GM12878 (cell line): Measurements from ENCODE around the gene TBCK. TPM values are rescaled to one million over a fixed set of nuclear protein-coding genes. Genes with fewer than 3 reads are reported as not detected.

Experiments
- ATAC-seq: fragments of 200-7000 bp; cut with Tn5 transposase; 3 replicates; pipeline ENCODE4 v1.9.1; 2020; ENCODE audit warnings: mild to moderate bottlenecking, moderate library complexity
- BruUV-seq: library from RNA; stranded (reverse); fragments of 400-500 nt; replicated peaks from 2 replicates; lab custom pipeline; 2021; lab: Mats Ljungman, UMichigan
- CTCF ChIA-PET: fragments of 300-600 bp; sonication (Branson Sonifier 250); formaldehyde crosslinking; extraction: SDS; loops from one replicate; lab custom pipeline; 2021; ENCODE audit warnings: inconsistent platforms; lab: Yijun Ruan, JAX
- POLR2A ChIA-PET: fragments of 350-600 bp; formaldehyde crosslinking; extraction: SDS; loops from one replicate; lab custom pipeline; 2021; ENCODE audit warnings: inconsistent platforms; lab: Charles Lee
- RAD21 ChIA-PET: fragments of 300-600 bp; sonication (Branson Sonifier 250); formaldehyde crosslinking; loops from one replicate; lab custom pipeline; 2023; ENCODE audit warnings: antibody characterized with exemption; ENCODE audit not compliant: unreplicated experiment; lab: Charles Lee
- SMC1A ChIA-PET: fragments of 300-600 bp; sonication (Branson Sonifier 250); formaldehyde crosslinking; loops from one replicate; lab custom pipeline; 2023; ENCODE audit not compliant: unreplicated experiment, uncharacterized antibody; lab: Charles Lee
- DNase-seq: peaks from one replicate; pipeline ENCODE4 v3.0.0-alpha.2; 2011; ENCODE audit warnings: low read depth, low spot score
- FAIRE-seq: peaks from 3 replicates; lab custom pipeline; 2011; peaks lifted over from hg19 to GRCh38; lab: Jason Lieb, UNC
- H2AFZ ChIP-seq: 2 replicates; pipeline ENCODE4 v1.6.0; 2011; ENCODE audit warnings: low read depth, low read length, control low read depth; ENCODE audit not compliant: control insufficient read depth
- H3K27ac ChIP-seq: 2 replicates; pipeline ENCODE4 v1.5.1; 2011; ENCODE audit warnings: control low read depth; ENCODE audit not compliant: control insufficient read depth, insufficient read depth
- H3K27me3 ChIP-seq, 2 experiments: replicated peaks in 1 of 2; 2 replicates each; pipeline versions ENCODE4 v1.6.0 to v1.6.1; 2011; ENCODE audit warnings: low read length in 1 of 2; ENCODE audit not compliant: control insufficient read depth in 2 of 2, insufficient read depth in 2 of 2
- H3K36me3 ChIP-seq, 2 experiments: 2 replicates each; pipeline ENCODE4 v1.5.1; 2011; ENCODE audit warnings: low read length in 1 of 2; ENCODE audit not compliant: control insufficient read depth in 2 of 2, insufficient read depth in 2 of 2
- H3K4me1 ChIP-seq: 2 replicates; pipeline ENCODE4 v1.6.1; 2011; ENCODE audit warnings: mild to moderate bottlenecking, low read length, moderate library complexity, mixed read lengths; ENCODE audit not compliant: control insufficient read depth, insufficient read depth
- H3K4me2 ChIP-seq: 2 replicates; pipeline ENCODE4 v1.6.0; 2011; ENCODE audit warnings: control low read depth; ENCODE audit not compliant: control insufficient read depth, insufficient read depth
- H3K4me3 ChIP-seq: fragments of 200-600 bp; sonication (generic); 2 replicates; pipeline ENCODE4 v1.5.1; 2016
- H3K79me2 ChIP-seq: 2 replicates; pipeline ENCODE4 v1.6.0; 2011; ENCODE audit warnings: low read length; ENCODE audit not compliant: control insufficient read depth, insufficient read depth
- H3K9ac ChIP-seq: 2 replicates; pipeline ENCODE4 v1.8.0; 2011; ENCODE audit warnings: low read length, control low read depth, mixed read lengths; ENCODE audit not compliant: control insufficient read depth, insufficient read depth
- H3K9me3 ChIP-seq: replicated peaks from 3 replicates; pipeline ENCODE4 v1.5.1; 2011; ENCODE audit warnings: mild to moderate bottlenecking, low read length; ENCODE audit not compliant: control insufficient read depth, insufficient read depth
- H4K20me1 ChIP-seq: 2 replicates; pipeline ENCODE4 v1.6.0; 2011; ENCODE audit not compliant: control insufficient read depth, insufficient read depth
- HDAC2 ChIP-seq: fragments of 200-600 bp; sonication (generic); IDR thresholded peaks from 2 replicates; pipeline ENCODE4 v1.6.1; 2017
- IKZF2 ChIP-seq, 2 experiments: fragments of 450-650 bp; IDR thresholded peaks; 2 replicates each; pipeline ENCODE4 v1.6.1; 2017; ENCODE audit warnings: mild to moderate bottlenecking in 2 of 2, moderate library complexity in 2 of 2
- IRF3 ChIP-seq: fragments of 450-650 bp; IDR thresholded peaks from 2 replicates; pipeline ENCODE4 v1.6.1; 2014; ENCODE audit warnings: mild to moderate bottlenecking
- JUNB ChIP-seq: IDR thresholded peaks from 2 replicates; pipeline ENCODE4 v1.6.1; 2016; ENCODE audit warnings: antibody characterized with exemption, mild to moderate bottlenecking
- NFXL1 ChIP-seq: fragments of 450-650 bp; IDR thresholded peaks from 2 replicates; pipeline ENCODE4 v1.6.1; 2017; ENCODE audit warnings: antibody characterized with exemption, mild to moderate bottlenecking, borderline replicate concordance
- NFYA ChIP-seq: IDR thresholded peaks from 2 replicates; pipeline ENCODE4 v1.6.1; 2011; ENCODE audit warnings: low read depth, mild to moderate bottlenecking, low read length, improper control_type of control experiment, borderline replicate concordance
- RB1 ChIP-seq: fragments of 450-650 bp; formaldehyde crosslinking; IDR thresholded peaks from 2 replicates; pipeline ENCODE4 v1.6.1; 2017; ENCODE audit warnings: mild to moderate bottlenecking, borderline replicate concordance
- RBBP5 ChIP-seq: fragments of 200-600 bp; sonication (generic); conservative IDR thresholded peaks from 2 replicates; pipeline ENCODE4 v1.6.1; 2016
- SREBF1 ChIP-seq: IDR thresholded peaks from 2 replicates; pipeline ENCODE4 v1.6.1; 2012; ENCODE audit warnings: mild to moderate bottlenecking, low read length
- TARDBP ChIP-seq: IDR thresholded peaks from 2 replicates; pipeline ENCODE4 v1.6.1; 2016; ENCODE audit warnings: borderline replicate concordance
- TCF3 ChIP-seq: IDR thresholded peaks from 2 replicates; pipeline ENCODE4 v1.6.1; 2012; ENCODE audit warnings: low read depth, mild to moderate bottlenecking, low read length, borderline replicate concordance; ENCODE audit not compliant: insufficient read depth
- USF2 ChIP-seq: IDR thresholded peaks from 2 replicates; pipeline ENCODE4 v1.6.1; 2011; ENCODE audit warnings: low read depth, low read length, improper control_type of control experiment, borderline replicate concordance
- whole genome bisulfite sequencing: methylation state at CpG from one replicate; pipeline ENCODE4 v1.1.6; 2016; ENCODE audit warnings: low lambda C conversion rate; ENCODE audit not compliant: insufficient replicate concordance, insufficient coverage; ENCODE audit errors: missing lambda C conversion rate; 5-methylcytosine and 5-hydroxymethylcytosine counted together
- in situ Hi-C: fragments of 300-500 bp; cut with MboI; formaldehyde crosslinking; loops from 9 replicates; pipeline ENCODE4 v1.14.3; 2018; ENCODE audit warnings: mixed read lengths
- intact Hi-C: fragments of 100-400 bp; cut with micrococcal nuclease; formaldehyde crosslinking; loops from one replicate; pipeline ENCODE4 v1.14.2; 2022; ENCODE audit not compliant: unreplicated experiment
- polyA plus RNA-seq, 11 experiments: library from polyadenylated mRNA; depleted of rRNA in 4 of 11; unstranded in 6 of 11; stranded (reverse) in 5 of 11; fragments of >200 nt; fragmentation: Nextera tagmentation in 4 of 11; fragmentation: Illumina TruSeq in 1 of 11; extraction: Ambion mirVana in 4 of 11; extraction: Trizol in 1 of 11; gene quantifications; 1 replicate in 1 of 11; 2 replicates in 10 of 11; pipeline versions ENCODE4 v1.2.1 to v1.2.3, GENCODE V29; 2011 to 2016; ENCODE audit warnings: inconsistent platforms in 2 of 11, missing spikeins in 2 of 11, low read depth in 1 of 11
- total RNA-seq, 4 experiments: library from RNA; depleted of rRNA in 3 of 4; stranded (reverse); fragments of >200 nt in 3 of 4; fragmentation: Illumina TruSeq in 1 of 4; extraction: Trizol in 1 of 4; gene quantifications; 2 replicates each; pipeline versions ENCODE4 v1.2.1 to v1.2.3, GENCODE V29; 2013 to 2021
- TF ChIP-seq, protein P1 (sequence below): IDR thresholded peaks from 2 replicates; pipeline ENCODE4 v1.6.1; 2012; ENCODE audit warnings: mild to moderate bottlenecking, low read depth, low read length

The TBCK gene
- total and polyA plus RNA-seq, 10 of the 15 experiments (the other 5 are each of a cell fraction or from before 2014, with no cell fraction given) = 4.1 to 30.3 (median 20.2) TPM

DNA sequence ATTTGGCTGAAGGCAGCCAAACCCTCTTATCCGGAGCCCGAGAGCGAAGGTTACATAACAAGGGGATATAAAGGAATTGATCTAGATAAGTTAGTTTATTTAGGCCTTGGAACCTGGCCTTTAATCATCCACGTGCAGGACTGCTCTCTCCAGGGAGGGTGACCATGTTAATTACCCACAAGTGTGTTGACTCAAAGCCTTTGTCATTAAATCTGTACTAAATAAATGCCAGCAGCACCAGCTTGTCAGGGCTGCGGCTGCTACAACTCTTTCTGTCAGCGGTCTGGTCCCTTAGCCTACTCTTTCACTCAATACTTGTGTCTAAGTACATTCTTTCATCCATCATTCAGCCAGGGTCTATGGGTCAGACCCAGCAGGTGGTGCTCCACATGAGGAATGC is 206.1 kb downstream of the TBCK start:
- RAD21 ChIA-PET = no interaction called here
- in situ Hi-C loops (no loop called here), intact Hi-C loops (no loop called here)
- H3K4me1 ChIP-seq = no peaks in the 10 kb centered on the region
- no peak overlapping the region for H3K4me2 ChIP-seq
- H3K9ac ChIP-seq = no peak overlapping the region
- H3K27ac ChIP-seq = no peak overlapping the region
- POLR2A ChIA-PET = no interaction called here
- ATAC-seq (no peak), DNase-seq (no peak), FAIRE-seq (no peak)
- no peaks in the 10 kb centered on the region for H4K20me1 ChIP-seq
- CTCF ChIA-PET = no interaction called here
- peaks cover 0 to 4% of the 10 kb centered on the region in 2 experiments; a peak in 2 of 4 replicates for H3K36me3 ChIP-seq
- WGBS = 99% methylated on average over 6 of the region's 6 CpGs
- H3K79me2 ChIP-seq = no peaks in the 10 kb centered on the region
- H3K9me3 ChIP-seq = peaks cover 14% of the 10 kb centered on the region
- no TSS peak for BruUV-seq
- TF ChIP-seq JUNB (no peak), NFXL1 (no peak), TCF3 (no peak), RB1 (no peak), SREBF1 (no peak), USF2 (no peak), IKZF2 (IDR thresholded peaks at IDR 0.05) (no peak), IRF3 (no peak), RBBP5 (no peak), TARDBP (no peak), NFYA (no peak), HDAC2 (no peak)
- TF ChIP-seq, protein P1, sequence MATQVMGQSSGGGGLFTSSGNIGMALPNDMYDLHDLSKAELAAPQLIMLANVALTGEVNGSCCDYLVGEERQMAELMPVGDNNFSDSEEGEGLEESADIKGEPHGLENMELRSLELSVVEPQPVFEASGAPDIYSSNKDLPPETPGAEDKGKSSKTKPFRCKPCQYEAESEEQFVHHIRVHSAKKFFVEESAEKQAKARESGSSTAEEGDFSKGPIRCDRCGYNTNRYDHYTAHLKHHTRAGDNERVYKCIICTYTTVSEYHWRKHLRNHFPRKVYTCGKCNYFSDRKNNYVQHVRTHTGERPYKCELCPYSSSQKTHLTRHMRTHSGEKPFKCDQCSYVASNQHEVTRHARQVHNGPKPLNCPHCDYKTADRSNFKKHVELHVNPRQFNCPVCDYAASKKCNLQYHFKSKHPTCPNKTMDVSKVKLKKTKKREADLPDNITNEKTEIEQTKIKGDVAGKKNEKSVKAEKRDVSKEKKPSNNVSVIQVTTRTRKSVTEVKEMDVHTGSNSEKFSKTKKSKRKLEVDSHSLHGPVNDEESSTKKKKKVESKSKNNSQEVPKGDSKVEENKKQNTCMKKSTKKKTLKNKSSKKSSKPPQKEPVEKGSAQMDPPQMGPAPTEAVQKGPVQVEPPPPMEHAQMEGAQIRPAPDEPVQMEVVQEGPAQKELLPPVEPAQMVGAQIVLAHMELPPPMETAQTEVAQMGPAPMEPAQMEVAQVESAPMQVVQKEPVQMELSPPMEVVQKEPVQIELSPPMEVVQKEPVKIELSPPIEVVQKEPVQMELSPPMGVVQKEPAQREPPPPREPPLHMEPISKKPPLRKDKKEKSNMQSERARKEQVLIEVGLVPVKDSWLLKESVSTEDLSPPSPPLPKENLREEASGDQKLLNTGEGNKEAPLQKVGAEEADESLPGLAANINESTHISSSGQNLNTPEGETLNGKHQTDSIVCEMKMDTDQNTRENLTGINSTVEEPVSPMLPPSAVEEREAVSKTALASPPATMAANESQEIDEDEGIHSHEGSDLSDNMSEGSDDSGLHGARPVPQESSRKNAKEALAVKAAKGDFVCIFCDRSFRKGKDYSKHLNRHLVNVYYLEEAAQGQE = no peak
- H3K27me3 ChIP-seq = no peaks in the 10 kb centered on the region
- H2AFZ ChIP-seq = no peak overlapping the region
- no peak overlapping the region for H3K4me3 ChIP-seq
- SMC1A ChIA-PET = no interaction called here
